Right ventricle myocardium inferior (tissue), 1 donor: ENCODE results near the gene ADGRG4. TPM values are rescaled to one million over a fixed set of nuclear protein-coding genes. Genes with fewer than 3 reads are reported as not detected.

Experiments used
- ATAC-seq: fragments of 200-7000 bp; cut with Tn5 transposase; one replicate; pipeline ENCODE4 v1.9.1; 2020; ENCODE audit warnings: mild to moderate bottlenecking, moderate library complexity
- DNase-seq: peaks from one replicate; pipeline ENCODE4 v3.0.0; 2021; ENCODE audit errors: missing footprints
- intact Hi-C: fragments of 100-400 bp; cut with DNase I; formaldehyde crosslinking; loops from one replicate; pipeline ENCODE4 v1.11.0; 2022
- total RNA-seq: library from RNA; stranded (reverse); fragmentation: NEBNext Ultra II Directional; extraction: Animal tissue kit (Norgen Biotek cat#: 25700); gene quantifications from one replicate; pipeline ENCODE4 v1.2.1, GENCODE V29; 2021
- donor health status: DM: no; HTN: yes; CAD: no; lungs with severe emphysema.

The ADGRG4 gene
- total RNA-seq, 1 donor from 2014 or later = not detected

DNA sequence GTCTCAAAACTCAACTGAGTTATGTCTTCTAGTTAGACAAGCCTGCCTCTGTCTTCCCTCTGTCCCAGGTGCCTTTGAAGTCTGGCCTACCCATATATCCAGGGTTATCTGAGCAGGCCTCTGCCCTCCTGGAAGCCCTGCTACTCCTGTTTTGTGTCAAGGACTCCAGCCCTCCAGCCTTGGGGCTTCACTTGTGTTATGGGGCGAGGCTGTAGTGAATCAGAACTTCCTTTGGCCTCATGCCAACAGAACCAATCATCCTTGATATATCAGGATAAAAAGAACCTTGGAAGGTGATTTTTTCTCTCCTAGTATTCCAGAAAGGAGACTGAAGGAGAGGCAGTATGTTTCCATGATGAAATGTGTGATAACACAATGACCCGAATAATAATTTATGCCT is 8.9 kb upstream of the ADGRG4 start:
- intact Hi-C loops = no loop called here
- no peak for DNase-seq
- no peak for ATAC-seq

DNA sequence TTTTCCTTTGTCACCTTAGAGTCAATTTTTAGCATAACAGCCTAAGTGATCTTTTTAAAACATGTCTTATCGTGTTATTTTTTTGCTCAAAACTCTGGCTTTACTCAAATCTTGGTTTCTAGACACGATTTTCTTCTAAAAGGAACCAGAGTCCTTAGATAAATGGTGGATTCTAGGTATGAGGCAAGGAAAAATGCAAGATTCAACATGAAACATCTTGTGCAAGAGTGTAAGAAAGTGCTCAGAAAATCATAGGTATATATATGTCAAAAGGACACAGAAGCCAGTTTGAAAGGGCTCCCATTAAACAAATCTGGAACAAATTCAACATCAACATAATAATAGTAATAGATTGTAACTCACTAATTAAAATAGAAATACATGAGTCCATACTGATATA is 8.1 kb upstream of the ADGRG4 start:
- no peak for ATAC-seq
- no peak for DNase-seq
- intact Hi-C loops = no loop called here

DNA sequence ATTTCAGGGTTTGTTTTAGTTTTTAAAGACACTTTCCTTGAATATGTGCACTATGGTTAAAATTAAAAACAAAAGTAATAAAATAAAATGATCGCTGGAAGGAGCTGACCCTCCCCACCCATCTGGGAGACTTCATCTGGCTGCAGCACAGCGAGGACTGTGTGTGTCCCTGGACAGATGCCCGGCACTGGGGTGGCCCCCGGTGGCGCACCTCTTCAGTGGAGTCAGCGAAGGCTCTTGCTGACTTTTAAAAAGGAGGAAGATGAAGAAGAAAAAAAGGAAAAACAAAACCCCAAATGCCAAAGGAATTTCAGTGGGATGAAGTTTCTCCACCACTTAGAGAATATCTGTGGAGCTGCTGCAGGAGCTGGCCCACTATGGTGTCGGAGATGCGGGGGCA is 5.4 kb upstream of the ADGRG4 start:
- DNase-seq = no peak
- intact Hi-C loops = no loop called here
- no peak for ATAC-seq

DNA sequence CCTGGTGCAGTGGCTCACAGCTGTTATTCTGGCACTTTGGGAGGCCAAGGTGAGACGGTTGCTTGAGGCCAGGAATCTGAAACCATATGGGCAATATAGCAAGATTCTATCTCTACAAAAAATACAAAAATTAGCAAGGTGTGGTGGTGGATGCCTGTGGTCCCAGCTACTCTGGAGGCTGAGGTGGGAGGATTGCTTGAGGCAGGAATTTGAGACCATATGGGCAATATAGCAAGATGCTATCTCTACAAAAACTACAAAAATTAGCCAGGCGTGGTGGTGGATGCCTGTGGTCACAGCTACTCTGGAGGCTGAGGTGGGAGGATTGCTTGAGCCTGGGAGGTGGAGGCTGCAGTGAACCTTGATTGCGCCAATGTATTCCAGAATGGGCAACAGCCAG is 2.3 kb downstream of the ADGRG4 start:
- intact Hi-C loops = no loop called here
- DNase-seq = no peak
- no peak for ATAC-seq

- DNase-seq (no peak), ATAC-seq (no peak)
- intact Hi-C loops = no loop called here
These were observed 3.7 kb downstream of the ADGRG4 start for GRCh38 chrX:136304493-136304892.

DNA sequence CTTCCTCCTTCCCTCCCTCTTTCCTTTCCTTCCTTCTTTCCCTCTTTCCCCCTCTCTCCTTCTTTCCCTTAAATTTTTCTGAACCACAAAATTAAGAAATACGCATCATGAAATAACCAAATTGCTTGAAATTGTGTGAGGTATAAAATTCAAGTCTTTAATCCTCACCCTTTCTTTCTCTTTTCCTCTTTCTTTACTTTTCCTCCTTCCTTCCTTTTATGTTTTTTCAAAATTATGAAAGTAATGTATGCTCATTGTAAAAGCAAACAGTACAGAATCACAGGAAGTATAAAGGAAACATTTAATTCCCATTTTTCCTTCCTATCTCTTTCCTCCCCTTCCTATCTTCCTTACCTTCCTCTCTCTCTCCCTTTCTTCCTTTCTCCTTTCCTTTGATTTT is 5.4 kb downstream of the ADGRG4 start:
- no peak for ATAC-seq
- no peak for DNase-seq

DNA sequence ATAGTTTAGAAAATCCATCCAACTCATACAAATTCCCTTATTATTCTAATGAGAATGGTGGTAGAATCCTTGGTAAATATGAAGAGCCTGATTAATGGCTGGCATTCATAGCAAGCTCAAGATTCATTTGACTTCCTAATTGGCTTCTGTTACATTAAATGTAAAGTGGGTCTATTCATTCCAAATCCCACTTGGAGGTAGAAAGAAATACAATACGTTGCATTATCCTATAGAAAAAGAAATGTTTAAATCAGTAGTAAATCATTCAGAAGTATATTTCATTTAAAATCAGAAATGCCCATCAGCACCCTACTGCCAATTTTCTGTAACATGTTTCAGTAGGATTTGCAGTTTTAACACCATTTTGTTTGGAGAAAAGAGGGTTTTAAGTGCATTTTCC is 6.7 kb downstream of the ADGRG4 start:
- ATAC-seq (no peak), DNase-seq (no peak)
- intact Hi-C loops = no loop called here

More for the DNA sequence above, 5.4 kb downstream of the ADGRG4 start:
- intact Hi-C loops = no loop called here

DNA sequence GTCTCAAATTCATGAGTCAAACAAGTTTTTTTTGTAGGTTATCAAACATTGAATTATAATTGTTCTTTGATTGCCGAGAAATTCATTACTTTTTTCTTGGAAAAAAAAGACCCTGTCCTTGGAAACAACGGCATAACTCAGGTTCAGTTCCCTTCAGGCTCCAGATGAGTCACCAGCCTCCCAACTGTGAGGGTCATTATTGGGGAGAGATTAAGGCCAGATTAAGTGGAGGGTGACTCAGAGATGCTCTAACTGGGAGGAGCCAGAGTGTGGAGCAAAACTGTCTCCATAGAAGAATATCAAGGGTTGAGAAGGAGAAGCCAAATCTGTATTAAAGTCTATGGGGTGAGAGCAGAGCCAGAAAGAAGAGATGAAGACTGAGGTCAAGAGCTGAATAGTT is 9.6 kb downstream of the ADGRG4 start:
- no peak for DNase-seq
- intact Hi-C loops = no loop called here
- no peak for ATAC-seq

DNA sequence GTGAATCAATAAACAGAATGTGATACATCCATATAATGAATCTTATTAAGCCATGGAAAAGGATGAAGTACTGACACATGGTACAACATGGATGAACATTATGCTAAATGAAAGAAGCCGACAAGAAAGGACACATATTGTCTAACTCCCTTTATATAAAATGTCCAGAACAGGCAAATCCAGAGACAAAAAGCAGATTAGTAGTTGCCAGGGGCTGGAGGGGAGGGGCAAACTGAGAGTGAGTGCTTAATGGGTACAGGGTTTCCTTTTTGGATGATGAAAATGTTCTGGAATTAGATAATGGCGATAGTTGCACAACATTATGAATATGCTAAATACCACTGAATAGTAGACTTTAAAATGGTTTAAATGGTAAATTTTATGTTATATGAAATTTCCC is 17.4 kb downstream of the ADGRG4 start:
- DNase-seq (no peak), ATAC-seq (no peak)
- intact Hi-C loops = loop anchor here (5.0 kb wide), 1 partner anchor 189 kb away; no protein-coding TSS in a partner anchor

DNA sequence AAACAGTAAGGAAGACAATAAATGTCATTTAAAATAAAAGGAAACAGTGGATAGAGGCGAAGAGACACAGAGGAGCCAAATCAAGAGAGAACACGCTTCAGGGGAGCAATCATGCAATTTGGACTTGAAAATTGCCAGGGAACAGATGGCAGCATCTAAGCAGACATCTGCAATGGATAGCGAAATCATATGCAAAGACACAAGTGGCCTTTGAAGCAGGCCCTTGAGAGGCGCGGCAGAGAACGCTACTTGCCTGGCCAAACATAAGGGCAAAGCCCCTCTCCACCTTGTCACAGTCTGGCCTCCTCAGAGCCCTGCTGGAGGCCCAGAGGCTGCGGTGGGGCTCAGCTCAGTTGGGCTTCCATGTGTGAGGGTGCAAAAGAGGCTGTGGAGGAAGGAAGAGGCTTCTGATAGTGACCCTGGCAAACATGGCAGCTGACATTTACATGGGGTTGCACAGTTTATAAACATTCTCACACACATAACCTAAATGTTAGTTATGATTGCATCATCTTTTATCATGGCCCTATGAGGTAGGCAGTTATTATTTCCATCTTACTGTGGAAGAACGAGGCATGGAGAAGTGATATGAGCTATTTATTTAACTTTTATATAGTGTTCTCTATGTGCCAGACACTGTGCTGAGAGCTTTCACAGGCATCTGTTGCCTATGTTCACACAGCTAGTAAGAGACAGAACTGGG is 18.3 kb downstream of the ADGRG4 start:
- ATAC-seq = no peak
- intact Hi-C loops = loop anchor here (5.0 kb wide), 1 partner anchor 188 kb away; no protein-coding TSS in a partner anchor
- DNase-seq = no peak

- intact Hi-C loops = loop anchor here (5.0 kb wide), 1 partner anchor 188 kb away; no protein-coding TSS in a partner anchor
- DNase-seq (no peak), ATAC-seq (no peak)
These were observed 18.8 kb downstream of the ADGRG4 start for GRCh38 chrX:136319600-136319999.

- ATAC-seq (no peak), DNase-seq (no peak)
- intact Hi-C loops = no loop called here
These were observed 20.8 kb downstream of the ADGRG4 start for GRCh38 chrX:136321532-136321931.

- peak; percentile 20 for ATAC-seq
These were observed 21.3 kb downstream of the ADGRG4 start for GRCh38 chrX:136322064-136322463.

GRCh38 chrX:136325377-136325776 is 24.6 kb downstream of the ADGRG4 start:
- intact Hi-C loops = no loop called here
- ATAC-seq = no peak
- DNase-seq = no peak

More at GRCh38 chrX:136322064-136322463, 21.3 kb downstream of the ADGRG4 start:
- intact Hi-C loops = no loop called here
- no peak for DNase-seq

DNA sequence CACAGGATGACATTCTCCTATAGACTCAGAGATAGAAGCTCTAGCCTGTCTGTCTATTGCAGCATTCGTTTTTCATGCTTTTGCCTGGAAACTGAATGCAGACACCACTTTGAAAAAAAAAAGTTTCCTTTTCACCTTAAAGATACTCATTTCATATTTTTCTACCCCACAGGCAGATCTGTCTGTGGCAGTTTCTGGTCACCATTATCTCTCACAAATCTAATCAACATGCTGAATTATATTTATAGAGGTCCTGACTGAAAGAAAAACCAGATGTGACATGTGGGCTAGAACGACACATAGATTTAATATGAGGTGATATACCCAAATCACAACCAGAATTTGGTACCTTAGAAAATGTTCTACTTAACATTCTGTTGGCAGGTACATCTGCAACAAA is 28.2 kb downstream of the ADGRG4 start:
- ATAC-seq = no peak
- no peak for DNase-seq
- intact Hi-C loops = no loop called here

DNA sequence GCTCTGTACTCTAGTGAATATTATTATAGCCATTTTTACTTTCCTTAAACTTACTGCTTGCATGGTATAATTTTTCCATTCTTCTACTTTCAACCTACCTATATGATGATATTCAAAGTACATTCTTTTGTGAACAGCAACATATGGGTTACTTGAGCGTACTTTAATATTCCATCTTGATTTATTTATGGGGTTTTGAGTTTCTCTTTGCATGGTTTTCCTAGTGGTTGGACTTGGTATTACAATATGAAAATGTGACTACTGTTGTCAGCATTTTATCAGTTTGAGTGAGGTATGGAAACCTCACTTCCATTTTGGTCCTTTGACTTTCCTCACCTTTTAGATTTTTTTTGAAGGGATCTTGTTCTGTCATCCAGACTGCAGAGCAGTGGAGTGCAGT is 35.9 kb downstream of the ADGRG4 start:
- ATAC-seq = no peak
- DNase-seq = no peak
- intact Hi-C loops = no loop called here

DNA sequence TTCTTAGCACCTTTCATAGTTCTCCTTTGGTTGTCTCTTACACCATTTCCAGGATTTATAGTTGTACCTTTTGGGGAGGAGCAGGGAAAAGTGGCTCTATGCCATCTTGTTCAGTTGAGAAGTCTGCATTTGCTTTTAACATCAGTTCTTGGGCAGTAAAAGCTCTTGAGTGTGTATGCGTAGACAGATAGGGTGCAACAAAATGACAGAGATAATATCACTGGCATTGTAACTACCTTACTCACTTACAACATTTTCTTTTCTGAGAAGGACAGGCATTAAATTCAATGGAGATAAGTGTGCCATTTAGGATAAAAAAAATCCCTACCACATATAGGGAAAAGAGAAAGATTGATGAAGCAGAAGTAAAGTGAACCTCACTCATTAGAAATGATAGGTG is 38.9 kb downstream of the ADGRG4 start:
- ATAC-seq = no peak
- DNase-seq = no peak
- intact Hi-C loops = no loop called here

GRCh38 chrX:136344320-136344719 is 43.6 kb downstream of the ADGRG4 start:
- DNase-seq (no peak), ATAC-seq (no peak)
- intact Hi-C loops = no loop called here

DNA sequence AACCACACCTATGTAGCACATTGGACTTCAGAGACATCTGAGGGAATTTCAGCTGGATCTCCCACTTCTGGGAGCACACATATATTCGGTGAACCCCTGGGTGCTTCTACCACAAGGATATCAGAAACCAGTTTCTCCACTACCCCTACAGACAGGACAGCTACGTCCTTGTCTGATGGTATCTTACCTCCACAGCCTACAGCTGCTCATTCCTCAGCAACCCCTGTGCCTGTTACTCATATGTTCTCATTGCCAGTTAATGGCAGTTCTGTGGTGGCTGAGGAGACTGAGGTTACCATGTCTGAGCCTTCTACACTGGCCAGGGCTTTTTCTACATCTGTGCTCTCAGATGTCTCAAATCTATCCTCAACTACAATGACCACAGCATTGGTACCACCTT is 45.7 kb downstream of the ADGRG4 start:
- intact Hi-C loops = no loop called here
- no peak for ATAC-seq
- no peak for DNase-seq

DNA sequence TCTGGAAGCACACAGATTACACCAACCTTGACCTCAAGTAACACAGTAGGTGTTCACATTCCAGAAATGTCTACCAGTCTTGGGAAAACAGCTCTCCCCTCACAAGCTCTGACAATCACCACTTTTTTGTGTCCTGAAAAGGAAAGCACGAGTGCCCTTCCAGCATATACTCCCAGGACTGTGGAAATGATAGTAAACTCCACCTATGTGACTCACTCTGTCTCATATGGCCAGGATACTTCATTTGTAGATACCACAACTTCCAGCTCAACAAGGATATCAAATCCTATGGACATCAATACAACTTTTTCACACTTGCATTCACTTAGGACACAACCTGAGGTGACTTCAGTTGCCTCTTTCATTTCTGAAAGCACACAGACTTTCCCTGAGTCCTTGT is 46.9 kb downstream of the ADGRG4 start:
- intact Hi-C loops = no loop called here
- no peak for DNase-seq
- no peak for ATAC-seq

DNA sequence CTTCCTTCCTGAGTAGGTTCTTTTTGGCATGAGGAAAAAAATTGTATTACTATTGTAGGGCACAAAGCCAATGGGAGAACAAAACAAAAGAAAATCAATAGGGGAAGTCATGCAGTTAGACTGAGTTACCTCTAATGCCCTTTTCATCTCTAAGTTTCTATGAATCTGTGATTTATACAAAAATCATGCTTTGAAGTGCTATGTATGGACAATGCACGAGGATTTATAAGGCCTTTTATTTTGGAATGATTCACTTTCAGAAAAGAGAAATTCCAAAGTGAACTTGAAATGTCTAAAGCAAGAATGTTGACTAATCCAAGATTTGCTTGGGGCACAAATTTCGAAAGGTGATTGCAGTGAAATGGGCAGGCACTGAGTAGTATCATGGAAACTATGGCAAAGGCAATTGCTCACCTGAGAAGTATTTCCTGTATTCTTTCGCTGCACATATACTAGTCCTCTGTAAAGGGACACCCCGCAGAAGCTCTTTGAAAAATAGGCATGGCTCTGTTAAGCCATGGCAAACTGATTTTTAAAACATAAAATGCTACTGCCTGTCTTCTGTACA is 52.8 kb downstream of the ADGRG4 start:
- ATAC-seq = no peak
- DNase-seq = no peak
- intact Hi-C loops = no loop called here
